ENCODE measurements around the gene ERCC2.

Gene ERCC2

DNA sequence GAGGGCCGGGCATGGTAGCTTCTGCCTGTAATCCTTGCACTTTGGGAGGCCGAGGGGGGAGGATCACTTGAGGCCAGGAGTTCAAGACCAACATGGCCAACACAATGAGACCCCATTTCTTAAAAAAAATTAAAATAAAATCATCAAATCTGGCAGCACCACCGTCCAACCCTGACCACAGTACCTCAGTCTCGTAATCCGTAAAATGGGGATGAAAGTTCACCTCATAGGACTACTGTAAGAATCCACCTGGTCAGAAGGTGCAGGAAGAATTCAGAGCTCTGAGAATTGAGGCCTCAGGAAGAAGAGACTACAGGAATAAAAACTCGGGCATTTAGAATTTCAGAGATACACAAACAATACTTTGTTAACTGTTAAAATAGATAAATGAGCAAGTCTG, 31.4 kb upstream of the ERCC2 start:
- DNase-seq (ENCODE audit: low read depth), result no peak

GRCh38 chr19:45400192-45400591, 29.8 kb upstream of the ERCC2 start:
- no peak for DNase-seq (ENCODE audit: low read depth)

DNA sequence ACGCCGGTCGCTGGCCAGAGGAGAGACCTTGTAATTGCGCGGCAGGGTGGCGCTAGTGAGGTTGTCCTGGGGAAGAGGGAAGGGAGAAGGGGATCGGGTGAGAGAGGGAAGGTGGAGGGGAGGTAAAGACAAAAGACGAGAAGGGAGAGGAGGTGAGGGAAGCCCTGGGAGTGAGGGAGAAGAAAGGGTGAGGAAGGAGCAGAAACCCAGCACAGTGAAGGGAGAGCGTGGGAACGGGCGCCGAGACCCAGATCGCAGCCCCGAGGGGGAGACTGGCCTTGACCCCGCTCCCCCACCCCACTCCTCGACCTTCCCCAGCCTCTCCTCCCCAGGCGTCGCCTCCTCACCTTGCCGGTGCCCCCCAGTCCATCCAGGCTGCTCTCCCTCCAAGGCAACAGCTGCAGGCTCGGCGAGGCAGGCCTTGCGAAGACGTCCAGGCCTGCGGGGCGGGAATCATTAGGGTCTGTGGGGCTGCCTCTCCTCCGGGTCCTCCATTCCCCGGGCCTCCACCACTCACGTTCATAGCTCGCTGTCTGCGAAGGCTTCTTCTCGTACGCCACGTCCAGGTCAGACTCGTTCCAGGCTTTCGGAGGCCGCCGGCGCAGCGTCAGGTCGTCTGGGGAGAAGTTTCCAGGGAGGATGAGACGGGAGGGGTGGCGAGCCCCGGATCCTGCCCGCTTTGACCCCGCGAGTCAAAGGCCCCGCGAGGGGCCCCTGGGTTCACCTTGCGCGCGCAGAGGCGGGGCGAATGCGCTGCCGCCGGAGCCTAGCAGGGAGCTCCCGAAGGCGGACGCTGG, 25.6 kb upstream of the ERCC2 start:
- no peak for DNase-seq (ENCODE audit: low read depth)

DNA sequence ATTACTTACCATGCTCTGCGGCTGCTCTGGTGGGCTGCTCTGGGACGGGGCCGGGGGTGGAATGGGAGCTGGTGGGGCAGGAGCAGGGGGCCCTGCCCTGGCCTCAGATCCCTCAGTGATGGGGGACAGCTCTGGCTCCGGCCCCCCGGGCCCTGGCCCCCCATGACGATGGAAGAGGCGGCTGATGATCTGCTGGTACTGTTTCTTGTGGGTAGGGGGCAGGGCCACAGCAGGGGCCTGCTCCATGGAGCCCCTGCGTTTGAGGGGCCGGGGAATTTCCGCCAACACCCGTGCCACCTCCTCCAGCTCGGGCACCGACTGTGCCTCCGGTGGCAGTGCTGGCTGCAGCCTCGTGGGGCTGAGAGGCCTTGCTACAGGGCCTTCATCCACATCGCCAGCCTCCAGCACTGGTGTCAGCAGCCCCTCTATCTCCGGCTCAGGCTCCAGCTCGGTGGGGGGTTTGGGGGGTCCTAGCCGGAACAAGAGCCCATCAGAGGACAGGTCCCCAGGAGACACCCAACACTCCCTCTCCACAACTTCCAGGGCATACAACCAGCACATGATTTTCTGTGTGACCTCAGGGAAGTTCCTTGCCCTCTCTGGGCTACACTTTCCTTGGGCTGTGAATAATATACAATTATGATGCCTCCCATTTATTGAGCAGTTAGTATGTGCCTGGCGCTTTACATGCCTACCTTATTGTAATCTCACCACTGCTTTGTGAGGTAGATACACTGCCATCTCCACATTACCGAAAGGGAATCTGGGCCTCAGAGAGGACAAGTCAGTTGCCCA, 21.7 kb upstream of the ERCC2 start:
- no peak for DNase-seq (ENCODE audit: low read depth)

- no peak for DNase-seq (ENCODE audit: low read depth)
These were observed 21.0 kb upstream of the ERCC2 start for GRCh38 chr19:45391346-45391745.

DNA sequence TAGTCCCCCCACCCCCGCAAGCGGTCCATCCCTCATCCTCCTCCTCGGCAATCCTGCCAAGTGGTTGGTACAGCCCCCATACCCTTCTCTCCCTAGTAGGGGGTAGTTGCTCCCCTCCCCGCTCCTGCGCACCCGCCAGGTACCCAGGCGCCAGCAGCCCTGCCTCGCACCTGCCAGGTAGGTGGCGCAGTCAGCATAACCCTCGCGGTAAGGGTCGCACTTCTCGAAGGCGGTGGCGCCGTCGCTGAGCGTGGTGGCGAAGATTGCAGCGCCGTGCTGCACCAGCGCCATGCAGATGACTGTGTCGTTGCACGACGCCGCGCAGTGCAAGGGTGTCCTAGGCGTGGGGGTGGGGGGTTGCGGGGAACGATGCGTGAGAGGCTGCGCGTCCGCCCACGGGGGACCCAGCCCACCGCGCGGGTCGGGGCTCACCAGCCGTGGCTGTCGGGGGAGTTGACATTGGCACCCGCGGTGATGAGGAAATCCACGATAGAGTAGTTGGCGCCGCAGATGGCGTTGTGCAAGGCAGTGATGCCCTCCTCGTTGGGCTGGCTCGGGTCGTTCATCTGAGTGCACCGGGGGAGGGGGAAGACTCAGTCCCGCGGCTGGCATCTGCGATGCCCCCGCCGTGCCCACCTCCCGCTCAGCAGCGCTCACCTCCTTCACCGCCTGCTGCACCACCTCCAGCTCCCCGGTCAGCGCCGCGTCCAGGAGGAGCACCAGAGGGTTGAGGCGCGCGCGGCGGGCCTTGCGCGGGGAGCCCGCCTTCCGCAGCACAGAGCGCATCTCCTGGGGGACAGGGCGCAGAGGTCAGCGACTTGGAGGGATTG, 15.2 kb upstream of the ERCC2 start:
- DNase-seq (ENCODE audit: low read depth), result no peak

GRCh38 chr19:45382426-45382825, 12.1 kb upstream of the ERCC2 start:
- DNase-seq (ENCODE audit: low read depth), result no peak

DNA sequence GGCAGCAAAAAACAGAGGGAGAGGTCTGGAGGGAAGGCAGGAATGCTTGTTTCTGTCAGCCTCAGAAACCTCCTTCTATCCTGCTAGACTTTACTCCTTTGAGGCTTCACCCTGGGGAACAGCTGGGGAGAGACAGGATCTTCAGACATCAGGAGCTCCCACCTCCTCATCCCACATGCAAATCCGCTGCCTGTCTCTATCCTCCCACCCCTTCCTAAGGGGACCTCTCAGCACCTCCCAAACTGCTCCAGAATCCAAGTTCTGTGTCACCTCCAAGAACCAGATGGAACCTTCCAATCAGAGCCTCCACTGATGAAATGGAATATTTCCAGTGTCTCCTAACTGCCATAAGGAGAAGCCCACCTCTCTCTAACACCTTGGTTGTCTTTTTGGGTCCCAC, 9.7 kb upstream of the ERCC2 start:
- no peak for DNase-seq (ENCODE audit: low read depth)

- no peak for DNase-seq (ENCODE audit: low read depth)
These were observed 5.8 kb upstream of the ERCC2 start for GRCh38 chr19:45376045-45376724.

DNA sequence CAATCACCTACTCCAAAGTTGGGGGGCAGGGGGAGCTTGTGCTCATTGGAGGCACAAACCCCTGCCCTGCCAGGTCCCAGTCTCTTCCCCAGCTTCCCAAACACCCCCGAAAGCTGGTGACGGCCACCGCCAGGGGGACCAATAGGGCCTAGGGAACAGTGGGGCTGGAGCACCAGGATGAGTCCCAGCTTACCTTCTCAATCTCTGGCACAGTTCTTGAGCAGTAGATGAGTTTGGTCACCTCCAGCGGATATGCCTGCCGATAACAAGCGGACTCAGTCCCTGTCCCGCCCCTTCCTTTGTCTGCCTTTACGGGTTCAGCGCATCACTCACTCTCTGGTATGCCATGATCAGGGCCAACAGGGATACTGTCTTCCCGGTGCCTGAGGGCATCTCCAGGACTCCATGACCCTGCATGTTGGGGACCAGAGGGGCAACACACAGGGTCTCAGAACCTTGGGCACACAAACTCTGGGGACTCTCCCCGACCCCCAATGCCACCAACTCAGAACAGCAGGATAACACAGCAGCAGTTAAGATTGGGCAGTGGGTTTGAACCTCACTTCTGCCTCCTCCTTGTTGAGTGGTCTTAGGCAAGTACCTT, 1.5 kb downstream of the ERCC2 start:
- DNase-seq (ENCODE audit: low read depth), result no peak

GRCh38 chr19:45368127-45368526, 2.2 kb downstream of the ERCC2 start:
- DNase-seq (ENCODE audit: low read depth), result no peak

DNA sequence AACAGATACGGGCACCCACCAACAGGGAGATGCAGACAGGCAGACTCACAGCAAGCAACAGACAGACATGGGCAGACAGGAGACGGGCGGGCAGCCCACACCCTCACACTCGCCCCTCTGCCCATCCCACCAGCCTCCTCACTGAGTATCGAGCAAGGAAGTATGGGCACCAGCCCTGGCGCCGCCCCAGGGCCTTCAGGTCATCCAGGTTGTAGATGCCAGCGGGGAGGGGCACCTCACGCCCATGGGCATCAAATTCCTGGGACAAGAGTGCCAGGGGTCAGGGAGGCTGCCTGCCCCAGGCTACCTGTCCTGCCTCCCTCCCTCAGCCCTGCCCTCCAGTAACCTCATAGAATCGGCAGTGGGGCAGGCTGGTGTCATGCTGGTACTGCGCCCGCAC, 5.7 kb downstream of the ERCC2 start:
- DNase-seq (ENCODE audit: low read depth), result no peak

DNA sequence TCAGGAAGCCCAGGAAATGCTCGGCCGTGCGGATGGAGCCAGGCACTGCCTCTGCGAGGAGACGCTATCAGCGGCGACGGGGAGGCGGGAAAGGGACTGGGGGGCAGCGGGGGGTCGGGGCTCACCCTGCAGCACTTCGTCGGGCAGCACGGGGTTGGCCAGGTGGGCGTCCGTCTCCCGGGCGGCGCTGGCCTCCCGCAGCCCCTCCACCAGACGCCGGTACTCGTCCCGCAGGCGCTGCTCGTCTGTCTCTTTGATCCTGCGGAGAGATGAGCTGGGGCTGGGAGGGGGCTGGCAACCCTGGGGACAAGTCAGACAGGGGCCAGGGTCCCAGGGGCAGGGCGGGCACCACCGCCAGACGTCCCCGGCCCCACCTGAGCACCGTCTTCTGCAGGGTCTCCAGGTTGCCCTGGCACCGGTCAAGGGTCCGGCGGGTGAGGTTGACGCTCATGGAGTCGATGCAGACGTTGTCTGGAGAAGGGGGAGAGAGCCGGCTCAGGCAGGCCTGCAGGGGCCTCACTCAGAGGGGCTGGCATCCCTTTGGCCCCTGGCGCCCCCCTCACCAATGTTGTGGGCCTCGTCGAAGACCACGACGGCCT, 6.4 kb downstream of the ERCC2 start:
- no peak for DNase-seq (ENCODE audit: low read depth)

DNA sequence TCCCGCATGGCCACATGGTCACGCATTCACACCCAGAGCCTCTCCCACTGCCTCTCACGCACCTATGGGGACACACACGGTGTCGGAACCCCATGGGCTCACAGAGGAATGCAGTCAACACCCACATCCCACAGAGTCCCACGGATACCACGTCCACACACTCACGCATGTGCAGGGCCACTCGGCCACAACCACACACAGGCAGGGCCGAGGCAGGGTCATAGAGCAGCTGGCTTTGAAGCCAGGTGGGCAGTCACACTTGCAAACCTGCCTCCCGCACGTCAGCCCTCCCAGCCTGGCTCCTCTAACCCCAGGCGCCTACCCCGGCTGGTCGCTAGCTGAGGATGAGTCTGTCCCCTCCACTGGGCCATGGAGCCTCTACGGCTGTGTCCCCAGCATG, 8.1 kb downstream of the ERCC2 start:
- no peak for DNase-seq (ENCODE audit: low read depth)

- DNase-seq (ENCODE audit: low read depth), result no peak
These were observed 8.8 kb downstream of the ERCC2 start for GRCh38 chr19:45361608-45362007.

- no peak for DNase-seq (ENCODE audit: low read depth)
These were observed 12.1 kb downstream of the ERCC2 start for GRCh38 chr19:45358213-45358792.

GRCh38 chr19:45357445-45357783, 13.0 kb downstream of the ERCC2 start:
- no peak for DNase-seq (ENCODE audit: low read depth)

- no peak for DNase-seq (ENCODE audit: low read depth)
These were observed 13.5 kb downstream of the ERCC2 start for GRCh38 chr19:45356760-45357444.

- no peak for DNase-seq (ENCODE audit: low read depth)
These were observed 14.5 kb downstream of the ERCC2 start for GRCh38 chr19:45355910-45356309.

GRCh38 chr19:45355402-45355801, 15.0 kb downstream of the ERCC2 start:
- DNase-seq (ENCODE audit: low read depth), result no peak

Measured in activated T-cell treated with anti-CD3 and anti-CD28 coated beads for 1 hour (primary cell).